Lung (tissue), 10 donors: ENCODE data around the gene MAT1A. TPM values are rescaled to one million over a fixed set of nuclear protein-coding genes. Genes with fewer than 3 reads are reported as not detected.
"Not testable (repeated sequence)": the region's sequence is repeated elsewhere in the genome, so short reads cannot be mapped to it uniquely, and the experiment has no call there.

Experiments
- ATAC-seq: fragments of 200-7000 bp; cut with Tn5 transposase; one replicate; pipeline ENCODE4 v1.9.1; 2020; ENCODE audit warnings: moderate number of reproducible peaks; ENCODE audit not compliant: insufficient read depth, low FRiP score
- DNase-seq, 3 donors: peaks; one replicate each; pipeline ENCODE4 v3.0.0-alpha.2; 2013 to 2017
- H3K27ac ChIP-seq, 2 donors: one replicate each; pipeline ENCODE4 v1.5.1; 2013; ENCODE audit warnings: mild to moderate bottlenecking in 2 of 2, moderate library complexity in 2 of 2, control low read depth in 1 of 2, inconsistent platforms in 1 of 2, low read depth in 1 of 2, low read length in 1 of 2
- H3K27me3 ChIP-seq, 3 donors: one replicate each; pipeline ENCODE4 v1.5.1; 2013; ENCODE audit warnings: low read length in 2 of 3; ENCODE audit not compliant: control insufficient read depth in 3 of 3, insufficient read depth in 3 of 3
- H3K36me3 ChIP-seq, 4 donors: one replicate each; pipeline ENCODE4 v1.5.1; 2013; ENCODE audit warnings: low read length in 4 of 4, mild to moderate bottlenecking in 1 of 4, moderate library complexity in 1 of 4; ENCODE audit not compliant: control insufficient read depth in 4 of 4, insufficient read depth in 4 of 4
- H3K4me1 ChIP-seq, 5 donors: one replicate each; pipeline ENCODE4 v1.5.1; 2013; ENCODE audit warnings: low read length in 5 of 5, mild to moderate bottlenecking in 2 of 5, moderate library complexity in 1 of 5; ENCODE audit not compliant: control insufficient read depth in 5 of 5, insufficient read depth in 5 of 5
- H3K4me3 ChIP-seq: one replicate; pipeline ENCODE4 v1.5.1; 2013; ENCODE audit warnings: mild to moderate bottlenecking, control low read depth, moderate library complexity
- H3K9ac ChIP-seq, 2 donors: one replicate each; pipeline ENCODE4 v1.5.1; 2013; ENCODE audit warnings: low read length in 2 of 2, control low read depth in 1 of 2; ENCODE audit not compliant: insufficient read depth in 1 of 2
- H3K9me3 ChIP-seq, 4 donors: one replicate each; pipeline ENCODE4 v1.5.1; 2013; ENCODE audit warnings: low read length in 3 of 4, mild to moderate bottlenecking in 1 of 4, moderate library complexity in 1 of 4; ENCODE audit not compliant: control insufficient read depth in 4 of 4, insufficient read depth in 3 of 4
- WGBS, 2 donors: extraction: QIAGEN DNeasy Blood & Tissue Kit; methylation state at CpG; one replicate each; pipeline ENCODE4 v1.1.7; 2013; 5-methylcytosine and 5-hydroxymethylcytosine counted together
- polyA plus RNA-seq, 2 donors: library from polyadenylated mRNA; stranded (reverse); fragments of 200-250 nt; gene quantifications; one replicate each; pipeline ENCODE4 v1.2.1, GENCODE V29; 2013
- total RNA-seq, 2 donors: library from RNA; depleted of rRNA in 1 of 2; stranded (reverse); fragments of >200 nt in 1 of 2; gene quantifications; one replicate each; pipeline ENCODE4 v1.2.1, GENCODE V29; 2014 to 2021
- donor health status: Bipolar disorder and iron deficiency.
- donor health status: healthy.
- donor health status: DM: yes; HTN: yes; CAD: no.

The MAT1A gene
- total and polyA plus RNA-seq, 4 donors = 0.30 to 1.1 (median 0.43) TPM

GRCh38 chr10:80242341-80242740, 47.1 kb downstream of the MAT1A start:
- H3K27ac ChIP-seq, H3K4me3 ChIP-seq, H3K9me3 ChIP-seq, H3K27me3 ChIP-seq, H3K4me1 ChIP-seq, ATAC-seq, H3K36me3 ChIP-seq, H3K9ac ChIP-seq, DNase-seq: not testable (repeated sequence)
- 63% methylated on average over 2 of the region's 4 CpGs; no CpG with 5 or more reads in 1 of the 2 donors for WGBS, 2 donors

DNA sequence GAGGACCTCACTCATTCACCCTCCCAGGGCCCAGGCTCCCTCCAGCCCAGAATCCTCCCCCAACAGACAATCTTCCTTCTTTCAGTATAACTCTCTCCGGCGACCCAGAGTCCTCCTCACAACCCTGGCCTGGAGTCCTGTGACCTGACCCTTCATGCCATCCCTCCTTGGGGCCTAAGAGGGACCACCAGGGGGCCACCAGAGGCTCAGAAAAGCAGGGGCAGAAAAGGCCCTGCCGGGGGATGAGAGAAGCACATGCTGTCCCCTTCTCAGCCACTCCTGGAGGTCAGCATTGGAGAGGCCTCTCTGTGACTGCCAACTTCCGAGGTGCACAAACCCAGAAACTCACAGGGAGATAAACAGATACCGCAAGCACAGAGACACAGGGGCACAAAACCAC, 53.0 kb downstream of the MAT1A start:
- not testable (repeated sequence) for DNase-seq, H3K27me3 ChIP-seq, H3K4me1 ChIP-seq, H3K9me3 ChIP-seq, ATAC-seq, H3K4me3 ChIP-seq, H3K9ac ChIP-seq, H3K36me3 ChIP-seq, H3K27ac ChIP-seq
- 89 to 94% methylated on average over 5 of the region's 5 CpGs for WGBS, 2 donors

DNA sequence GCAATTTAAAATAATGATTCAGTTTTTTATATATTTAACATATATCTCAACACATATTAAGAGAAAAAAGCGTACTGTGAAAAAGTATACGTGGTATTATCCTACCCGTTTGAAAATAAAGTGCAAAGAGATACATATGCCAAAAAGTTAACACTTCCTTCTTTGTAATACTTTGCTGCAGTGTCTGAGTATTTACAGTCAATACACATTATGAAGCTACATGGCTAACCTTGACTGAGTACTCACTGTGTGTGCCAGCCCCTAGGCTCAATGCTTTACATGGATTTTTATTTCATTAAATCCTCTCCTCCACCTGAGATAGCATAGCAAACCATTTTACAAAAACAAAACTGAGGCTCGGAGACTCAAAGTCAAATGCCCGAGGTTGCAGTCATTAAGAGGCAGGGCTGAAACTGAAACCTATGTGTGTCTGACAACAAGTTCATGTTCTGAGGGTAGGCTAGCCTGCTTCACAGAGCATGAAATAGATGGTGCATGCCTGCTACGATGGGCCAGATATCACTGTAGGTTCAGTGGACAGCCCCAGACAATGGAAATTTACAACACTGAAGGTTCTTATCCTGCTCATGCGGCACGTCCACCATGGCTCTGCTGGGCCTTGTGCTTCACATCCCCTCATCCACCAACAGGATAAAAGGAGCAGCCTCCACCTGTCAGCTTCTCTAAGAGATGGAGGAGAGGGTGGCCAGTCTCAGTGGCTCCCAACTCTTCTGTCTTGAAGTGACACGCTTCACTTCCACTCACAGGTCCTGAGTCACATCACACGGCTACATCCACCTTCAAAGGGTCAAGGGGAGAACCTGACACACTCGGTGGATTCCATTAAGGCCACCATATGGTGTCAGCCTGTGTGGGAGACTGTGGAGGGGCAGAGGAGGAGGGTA, 54.9 kb downstream of the MAT1A start:
- H3K9ac ChIP-seq, H3K4me1 ChIP-seq, H3K27me3 ChIP-seq, H3K27ac ChIP-seq, DNase-seq, H3K36me3 ChIP-seq, H3K9me3 ChIP-seq, H3K4me3 ChIP-seq, ATAC-seq: not testable (repeated sequence)
- 81 to 87% methylated on average over 11 of the region's 11 CpGs for WGBS, 2 donors

GRCh38 chr10:80233871-80234270, 55.6 kb downstream of the MAT1A start:
- not testable (repeated sequence) for H3K4me3 ChIP-seq, H3K9ac ChIP-seq, H3K27ac ChIP-seq, H3K36me3 ChIP-seq, H3K9me3 ChIP-seq, H3K4me1 ChIP-seq, ATAC-seq, DNase-seq, H3K27me3 ChIP-seq
- WGBS, 2 donors = 71 to 87% methylated on average over 1 of the region's 1 CpG

GRCh38 chr10:80226723-80227122, 62.7 kb downstream of the MAT1A start:
- H3K9me3 ChIP-seq, DNase-seq, H3K27me3 ChIP-seq, ATAC-seq, H3K9ac ChIP-seq, H3K4me3 ChIP-seq, H3K36me3 ChIP-seq, H3K27ac ChIP-seq, H3K4me1 ChIP-seq: not testable (repeated sequence)
- 81 to 82% methylated on average over 4 of the region's 4 CpGs for WGBS, 2 donors

DNA sequence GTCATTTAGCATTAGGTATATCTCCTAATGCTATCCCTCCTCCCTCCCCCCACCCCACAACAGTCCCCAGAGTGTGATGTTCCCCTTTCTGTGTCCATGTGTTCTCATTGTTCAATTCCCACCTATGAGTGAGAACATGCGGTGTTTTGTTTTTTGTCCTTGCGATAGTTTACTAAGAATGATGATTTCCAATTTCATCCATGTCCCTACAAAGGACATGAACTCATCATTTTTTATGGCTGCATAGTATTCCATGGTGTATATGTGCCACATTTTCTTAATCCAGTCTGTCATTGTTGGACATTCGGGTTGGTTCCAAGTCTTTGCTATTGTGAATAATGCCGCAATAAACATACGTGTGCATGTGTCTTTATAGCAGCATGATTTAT, 66.4 kb downstream of the MAT1A start:
- not testable (repeated sequence) for H3K27ac ChIP-seq, H3K9ac ChIP-seq, ATAC-seq, H3K27me3 ChIP-seq, H3K36me3 ChIP-seq, DNase-seq, H3K4me1 ChIP-seq, H3K4me3 ChIP-seq, H3K9me3 ChIP-seq
- 54 to 65% methylated on average over 2 of the region's 5 CpGs for WGBS, 2 donors

Other genes starting within 250 kb of the MAT1A start
- gene TMEM254, start 211.0 kb downstream of the MAT1A start, total RNA-seq = 10 to 100 TPM; 22.1 to 25.8 TPM
- gene TMEM254, start 211.0 kb downstream of the MAT1A start, polyA plus RNA-seq = 10 to 100 TPM; 14.0 to 15.1 TPM
- 10 to 100 TPM; 12.1 to 53.1 TPM for gene PLAC9, start 156.9 kb downstream of the MAT1A start, total RNA-seq
- 10 to 100 TPM; 11.8 to 34.7 TPM for gene PLAC9, start 156.9 kb downstream of the MAT1A start, polyA plus RNA-seq
- gene ANXA11, start 84.1 kb downstream of the MAT1A start, total RNA-seq = 100 to 1,000 TPM in 1 of 2 donors, 10 to 100 TPM in 1; 97.7 to 282 TPM
- 100 to 1,000 TPM; 135 to 404 TPM for gene ANXA11, start 84.1 kb downstream of the MAT1A start, polyA plus RNA-seq
- 1 to 10 TPM; 2.4 TPM for gene DYDC1, start 67.1 kb upstream of the MAT1A start, total RNA-seq
- gene DYDC1, start 67.1 kb upstream of the MAT1A start, polyA plus RNA-seq = 1 to 10 TPM; 1.5 TPM
- 10 to 100 TPM in 1 of 2 donors, 1 to 10 TPM in 1; 8.6 to 21.7 TPM for gene DYDC2, start 67.1 kb upstream of the MAT1A start, total RNA-seq
- gene DYDC2, start 67.1 kb upstream of the MAT1A start, polyA plus RNA-seq = 10 to 100 TPM; 17.3 to 24.4 TPM
- gene PRXL2A, start 118.9 kb upstream of the MAT1A start, total RNA-seq = 10 to 100 TPM; 42.8 to 59.5 TPM
- gene PRXL2A, start 118.9 kb upstream of the MAT1A start, polyA plus RNA-seq = 10 to 100 TPM; 18.2 to 31.2 TPM
- 100 to 1,000 TPM in 1 of 2 donors, 10 to 100 TPM in 1; 67.3 to 164 TPM for gene TSPAN14, start 164.7 kb upstream of the MAT1A start, total RNA-seq
- gene TSPAN14, start 164.7 kb upstream of the MAT1A start, polyA plus RNA-seq = 100 to 1,000 TPM in 1 of 2 donors, 10 to 100 TPM in 1; 40.9 to 187 TPM
- under 1 TPM; 0.12 to 0.28 TPM for gene SH2D4B, start 248.2 kb upstream of the MAT1A start, total RNA-seq
- under 1 TPM; 0.20 to 0.23 TPM for gene SH2D4B, start 248.2 kb upstream of the MAT1A start, polyA plus RNA-seq